ENCODE data around the gene RHOBTB3. TPM values are rescaled to one million over a fixed set of nuclear protein-coding genes. Genes with fewer than 3 reads are reported as not detected.

RHOBTB3 gene
- total RNA-seq, 2 donors from 2014 or later: 432 to 444 TPM

DNA sequence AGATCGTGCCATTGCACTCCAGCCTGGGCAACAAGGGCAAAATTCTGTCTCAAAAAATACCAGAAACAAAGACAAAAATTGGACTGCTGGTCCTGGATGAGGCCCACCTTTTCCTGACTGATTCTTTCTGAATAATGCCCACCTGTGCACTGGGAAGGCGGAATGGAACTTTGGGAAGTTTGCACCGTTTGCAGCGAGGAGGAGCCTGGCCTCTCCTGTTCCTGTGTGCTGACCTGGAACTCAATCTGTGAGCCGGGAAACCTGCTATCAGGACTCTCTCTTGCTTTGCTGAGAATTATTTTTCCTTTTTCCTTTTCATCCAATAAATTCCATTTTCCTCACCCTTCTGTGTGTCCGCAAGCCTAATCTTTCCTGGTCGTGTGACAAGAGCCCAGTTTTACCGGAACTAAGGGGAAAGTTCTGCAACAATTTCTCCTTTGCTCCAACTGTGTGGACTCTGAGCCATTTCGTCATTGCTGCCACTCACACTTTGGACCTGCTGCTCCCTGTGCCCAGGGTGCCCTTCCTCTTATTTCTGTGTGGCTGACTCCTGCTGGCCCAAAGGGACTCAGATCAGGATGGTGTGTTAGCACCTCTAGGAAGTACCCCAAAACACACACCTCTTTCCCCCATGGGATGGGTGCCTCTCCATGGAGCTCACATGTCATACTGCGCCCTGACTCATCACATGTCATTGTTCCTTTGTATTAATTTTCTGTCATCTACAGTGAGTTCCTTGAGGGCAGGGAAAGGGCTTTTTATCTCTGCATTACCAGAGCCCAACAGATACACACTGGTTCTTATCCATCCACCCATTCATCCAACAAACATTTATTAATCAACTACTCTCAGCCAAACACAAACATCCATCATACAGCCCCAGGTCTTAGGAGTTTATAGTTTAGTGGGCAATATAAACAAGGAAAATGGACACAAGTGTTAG is 96.1 kb downstream of the RHOBTB3 start:
- Mint-ChIP-seq H3K27ac (no peak overlapping the region), H3K4me1 (peaks cover 28% of the 10 kb centered on the region), H3K27me3 (ENCODE audit: insufficient read depth) (no peaks in the 10 kb centered on the region), H3K4me3 (no peak overlapping the region), H3K9me3 (no peaks in the 10 kb centered on the region), H3K36me3 (ENCODE audit: low read depth) (no peaks in the 10 kb centered on the region)
- H3K9ac ChIP-seq (ENCODE audit: extremely low read depth, low read length, poor library complexity, severe bottlenecking): no peak overlapping the region
- 85 to 93% methylated on average over 8 to 10 of the region's 10 CpGs for WGBS, 2 experiments (ENCODE audit: insufficient coverage in 1 of 2, insufficient read length in 1 of 2)
- H3K27ac ChIP-seq (ENCODE audit: low read depth, low read length): no peak overlapping the region
- no peaks in the 10 kb centered on the region for H3K36me3 ChIP-seq (ENCODE audit: control insufficient read depth, insufficient read depth, low read length)
- H3K4me3 ChIP-seq (ENCODE audit: low read length): no peak overlapping the region
- TF ChIP-seq, protein P1, sequence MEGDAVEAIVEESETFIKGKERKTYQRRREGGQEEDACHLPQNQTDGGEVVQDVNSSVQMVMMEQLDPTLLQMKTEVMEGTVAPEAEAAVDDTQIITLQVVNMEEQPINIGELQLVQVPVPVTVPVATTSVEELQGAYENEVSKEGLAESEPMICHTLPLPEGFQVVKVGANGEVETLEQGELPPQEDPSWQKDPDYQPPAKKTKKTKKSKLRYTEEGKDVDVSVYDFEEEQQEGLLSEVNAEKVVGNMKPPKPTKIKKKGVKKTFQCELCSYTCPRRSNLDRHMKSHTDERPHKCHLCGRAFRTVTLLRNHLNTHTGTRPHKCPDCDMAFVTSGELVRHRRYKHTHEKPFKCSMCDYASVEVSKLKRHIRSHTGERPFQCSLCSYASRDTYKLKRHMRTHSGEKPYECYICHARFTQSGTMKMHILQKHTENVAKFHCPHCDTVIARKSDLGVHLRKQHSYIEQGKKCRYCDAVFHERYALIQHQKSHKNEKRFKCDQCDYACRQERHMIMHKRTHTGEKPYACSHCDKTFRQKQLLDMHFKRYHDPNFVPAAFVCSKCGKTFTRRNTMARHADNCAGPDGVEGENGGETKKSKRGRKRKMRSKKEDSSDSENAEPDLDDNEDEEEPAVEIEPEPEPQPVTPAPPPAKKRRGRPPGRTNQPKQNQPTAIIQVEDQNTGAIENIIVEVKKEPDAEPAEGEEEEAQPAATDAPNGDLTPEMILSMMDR (conservative IDR thresholded peaks at IDR 0.05): no peak
- no peak for DNase-seq
- H3K27me3 ChIP-seq (ENCODE audit: control insufficient read depth, insufficient read depth, low read length, poor library complexity, severe bottlenecking): no peaks in the 10 kb centered on the region
- H3K9me3 ChIP-seq (ENCODE audit: control insufficient read depth, low read length): no peaks in the 10 kb centered on the region
- peaks cover 13% of the 10 kb centered on the region for H3K4me1 ChIP-seq (ENCODE audit: control insufficient read depth, insufficient read depth, low read length)

DNA sequence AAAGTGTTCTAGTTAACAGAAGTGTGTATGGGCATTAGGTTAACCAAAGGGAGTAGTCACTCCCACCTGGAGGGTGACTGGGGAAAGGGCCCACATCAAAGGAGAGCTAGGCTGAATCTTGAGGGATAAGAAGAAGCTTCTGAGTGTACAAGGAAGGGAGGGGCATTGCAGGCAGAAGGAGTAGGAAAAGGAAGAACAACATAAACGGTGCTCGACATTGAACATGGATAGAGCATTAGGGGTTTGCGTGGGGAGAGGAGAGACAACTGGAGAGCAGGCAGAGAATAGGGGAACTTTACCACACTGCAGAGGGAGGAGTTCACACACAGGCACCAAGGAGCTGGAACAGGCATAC is 96.7 kb downstream of the RHOBTB3 start:
- Mint-ChIP-seq H3K4me3 (no peak overlapping the region), H3K36me3 (ENCODE audit: low read depth) (no peaks in the 10 kb centered on the region), H3K4me1 (peaks cover 25% of the 10 kb centered on the region), H3K27ac (no peak overlapping the region), H3K9me3 (no peaks in the 10 kb centered on the region), H3K27me3 (ENCODE audit: insufficient read depth) (no peaks in the 10 kb centered on the region)
- Histone ChIP-seq H3K9me3 (ENCODE audit: control insufficient read depth, low read length) (no peaks in the 10 kb centered on the region), H3K4me3 (ENCODE audit: low read length) (no peak overlapping the region), H3K9ac (ENCODE audit: extremely low read depth, low read length, poor library complexity, severe bottlenecking) (no peak overlapping the region), H3K36me3 (ENCODE audit: control insufficient read depth, insufficient read depth, low read length) (no peaks in the 10 kb centered on the region), H3K27ac (ENCODE audit: low read depth, low read length) (no peak overlapping the region), H3K4me1 (ENCODE audit: control insufficient read depth, insufficient read depth, low read length) (peaks cover 10% of the 10 kb centered on the region), H3K27me3 (ENCODE audit: control insufficient read depth, insufficient read depth, low read length, poor library complexity, severe bottlenecking) (no peaks in the 10 kb centered on the region)
- TF ChIP-seq, protein P1 (conservative IDR thresholded peaks at IDR 0.05): no peak
- 89 to 94% methylated on average over 3 of the region's 3 CpGs for WGBS, 2 experiments (ENCODE audit: insufficient coverage in 1 of 2, insufficient read length in 1 of 2)
- no peak for DNase-seq

DNA sequence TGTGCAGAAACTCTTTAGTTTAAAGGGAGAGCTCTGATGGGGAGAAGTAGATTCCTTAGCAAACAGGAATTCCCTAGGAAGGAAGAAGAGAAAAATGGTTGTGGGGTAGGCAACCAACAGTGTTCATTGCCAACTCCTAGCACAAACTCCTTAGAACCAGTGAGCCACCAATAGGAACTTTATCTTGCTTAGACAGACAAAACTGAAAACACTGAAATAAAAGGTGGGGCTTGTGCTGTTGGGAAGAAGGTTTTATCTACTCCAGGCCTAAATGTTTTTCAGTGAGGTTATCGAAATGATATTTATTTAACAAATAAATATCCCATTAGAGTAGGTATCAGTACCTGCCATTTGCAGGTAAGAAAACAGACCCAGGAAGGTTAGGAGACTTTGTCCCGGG is 99.1 kb downstream of the RHOBTB3 start:
- WGBS, 2 experiments (ENCODE audit: insufficient coverage in 1 of 2, insufficient read length in 1 of 2): 90 to 94% methylated on average over 1 of the region's 2 CpGs
- no peak overlapping the region for H3K27ac ChIP-seq (ENCODE audit: low read depth, low read length)
- no peak overlapping the region for H3K9ac ChIP-seq (ENCODE audit: extremely low read depth, low read length, poor library complexity, severe bottlenecking)
- no peaks in the 10 kb centered on the region for H3K9me3 ChIP-seq (ENCODE audit: control insufficient read depth, low read length)
- H3K4me1 ChIP-seq (ENCODE audit: control insufficient read depth, insufficient read depth, low read length): peaks cover 3% of the 10 kb centered on the region
- Mint-ChIP-seq H3K4me3 (no peak overlapping the region), H3K4me1 (peaks cover 10% of the 10 kb centered on the region), H3K27me3 (ENCODE audit: insufficient read depth) (no peaks in the 10 kb centered on the region), H3K36me3 (ENCODE audit: low read depth) (no peaks in the 10 kb centered on the region), H3K27ac (no peak overlapping the region), H3K9me3 (no peaks in the 10 kb centered on the region)
- no peak overlapping the region for H3K4me3 ChIP-seq (ENCODE audit: low read length)
- H3K36me3 ChIP-seq (ENCODE audit: control insufficient read depth, insufficient read depth, low read length): no peaks in the 10 kb centered on the region
- TF ChIP-seq, protein P1 (conservative IDR thresholded peaks at IDR 0.05): no peak
- H3K27me3 ChIP-seq (ENCODE audit: control insufficient read depth, insufficient read depth, low read length, poor library complexity, severe bottlenecking): no peaks in the 10 kb centered on the region
- DNase-seq: no peak

Data from endodermal cell (in vitro differentiated cells).